ENCODE results near the gene HOMEZ. TPM values are rescaled to one million over a fixed set of nuclear protein-coding genes. Genes with fewer than 3 reads are reported as not detected.
A peak's percentile ranks its signal among the peaks of the same experiment; 100 is the strongest.
"Not testable (repeated sequence)": the region's sequence is repeated elsewhere in the genome, so short reads cannot be mapped to it uniquely, and the experiment has no call there.

Gene HOMEZ
- total and polyA plus RNA-seq, 2 donors from 2014 or later: 14.8 to 18.5 TPM

- intact Hi-C loops (cut with DNase I): no loop called here
- Histone ChIP-seq H3K27ac (ENCODE audit: low read depth in 2 of 2, low read length in 2 of 2) (no peak overlapping the region), H3K4me3 (ENCODE audit: low read length in 3 of 3) (no peak overlapping the region), H3K9ac (ENCODE audit: low read length in 3 of 3) (peak overlapping the region in 1 of 3 donors; percentile 23), H3K4me1 (ENCODE audit: control insufficient read depth in 2 of 3, insufficient read depth in 2 of 3, low read depth in 1 of 3, low read length in 3 of 3) (peaks cover under 1 to 7% (median 3%) of the 10 kb centered on the region in 3 donors), H3K36me3 (ENCODE audit: control insufficient read depth in 2 of 3, insufficient read depth in 3 of 3, low read length in 3 of 3) (peaks cover 9 to 19% (median 10%) of the 10 kb centered on the region in 3 donors), H3K27me3 (ENCODE audit: control insufficient read depth, insufficient read depth, low read length) (no peaks in the 10 kb centered on the region), H3K9me3 (ENCODE audit: control insufficient read depth in 2 of 3, insufficient read depth in 1 of 3, low read length in 3 of 3) (no peaks in the 10 kb centered on the region)
- TF ChIP-seq CTCF (IDR thresholded peaks at IDR 0.05; ENCODE audit: borderline replicate concordance, extremely low read depth, insufficient read depth): peak; percentile 77
- FAIRE-seq: no peak
- peak in 4 of 5 donors; percentile 77 to 90 (median 81) for DNase-seq
Measured at GRCh38 chr14:23327947-23328744, 42.2 kb upstream of the HOMEZ start.

GRCh38 chr14:23326491-23327332 is 40.8 kb upstream of the HOMEZ start:
- no peak for FAIRE-seq
- H3K4me1 ChIP-seq (ENCODE audit: control insufficient read depth in 2 of 3, insufficient read depth in 2 of 3, low read depth in 1 of 3, low read length in 3 of 3): peaks cover 3 to 19% (median 11%) of the 10 kb centered on the region in 3 donors
- H3K9ac ChIP-seq (ENCODE audit: low read length in 3 of 3): no peak overlapping the region
- H3K4me3 ChIP-seq (ENCODE audit: low read length in 3 of 3): no peak overlapping the region
- no peaks in the 10 kb centered on the region for H3K9me3 ChIP-seq (ENCODE audit: control insufficient read depth in 2 of 3, insufficient read depth in 1 of 3, low read length in 3 of 3)
- intact Hi-C loops (cut with DNase I): no loop called here
- no peak for TF ChIP-seq CTCF (IDR thresholded peaks at IDR 0.05; ENCODE audit: borderline replicate concordance, extremely low read depth, insufficient read depth)
- no peak for DNase-seq
- peaks cover 9 to 25% (median 10%) of the 10 kb centered on the region in 3 donors for H3K36me3 ChIP-seq (ENCODE audit: control insufficient read depth in 2 of 3, insufficient read depth in 3 of 3, low read length in 3 of 3)
- no peaks in the 10 kb centered on the region for H3K27me3 ChIP-seq (ENCODE audit: control insufficient read depth, insufficient read depth, low read length)
- no peak overlapping the region for H3K27ac ChIP-seq (ENCODE audit: low read depth in 2 of 2, low read length in 2 of 2)

- H3K9me3 ChIP-seq (ENCODE audit: control insufficient read depth in 2 of 3, insufficient read depth in 1 of 3, low read length in 3 of 3); FAIRE-seq; intact Hi-C loops (cut with DNase I): not testable (repeated sequence)
Measured at GRCh38 chr14:23325746-23326145, 39.8 kb upstream of the HOMEZ start.

GRCh38 chr14:23324993-23325392 is 39.1 kb upstream of the HOMEZ start:
- peaks cover 3 to 19% (median 16%) of the 10 kb centered on the region in 3 donors for H3K4me1 ChIP-seq (ENCODE audit: control insufficient read depth in 2 of 3, insufficient read depth in 2 of 3, low read depth in 1 of 3, low read length in 3 of 3)
- intact Hi-C loops (cut with DNase I): no loop called here
- no peak overlapping the region for H3K9ac ChIP-seq (ENCODE audit: low read length in 3 of 3)
- no peaks in the 10 kb centered on the region for H3K9me3 ChIP-seq (ENCODE audit: control insufficient read depth in 2 of 3, insufficient read depth in 1 of 3, low read length in 3 of 3)
- FAIRE-seq: no peak
- H3K27me3 ChIP-seq (ENCODE audit: control insufficient read depth, insufficient read depth, low read length): no peaks in the 10 kb centered on the region
- no peak overlapping the region for H3K27ac ChIP-seq (ENCODE audit: low read depth in 2 of 2, low read length in 2 of 2)
- H3K36me3 ChIP-seq (ENCODE audit: control insufficient read depth in 2 of 3, insufficient read depth in 3 of 3, low read length in 3 of 3): peaks cover 9 to 25% (median 10%) of the 10 kb centered on the region in 3 donors
- no peak overlapping the region for H3K4me3 ChIP-seq (ENCODE audit: low read length in 3 of 3)
- no peak for DNase-seq
- no peak for TF ChIP-seq CTCF (IDR thresholded peaks at IDR 0.05; ENCODE audit: borderline replicate concordance, extremely low read depth, insufficient read depth)

More at GRCh38 chr14:23325746-23326145, 39.8 kb upstream of the HOMEZ start:
- not testable (repeated sequence) for DNase-seq; H3K27me3 ChIP-seq (ENCODE audit: control insufficient read depth, insufficient read depth, low read length); H3K4me3 ChIP-seq (ENCODE audit: low read length in 3 of 3); H3K27ac ChIP-seq (ENCODE audit: low read depth in 2 of 2, low read length in 2 of 2); H3K9ac ChIP-seq (ENCODE audit: low read length in 3 of 3)
- Histone ChIP-seq H3K4me1 (ENCODE audit: control insufficient read depth in 2 of 3, insufficient read depth in 2 of 3, low read depth in 1 of 3, low read length in 3 of 3) (peaks cover 3 to 19% (median 11%) of the 10 kb centered on the region in 3 donors), H3K36me3 (ENCODE audit: control insufficient read depth in 2 of 3, insufficient read depth in 3 of 3, low read length in 3 of 3) (peaks cover 9 to 25% (median 10%) of the 10 kb centered on the region in 3 donors)
